Heart right ventricle (tissue), 16 donors: ENCODE measurements around the gene NOM1. TPM values are rescaled to one million over a fixed set of nuclear protein-coding genes. Genes with fewer than 3 reads are reported as not detected.

Source experiments
- ATAC-seq, 8 donors: fragments of 200-7000 bp; cut with Tn5 transposase; one replicate each; pipeline ENCODE4 v1.9.1; 2020; ENCODE audit warnings: mild to moderate bottlenecking in 8 of 8, moderate library complexity in 8 of 8, moderate number of reproducible peaks in 1 of 8
- DNase-seq, 2 donors: peaks; one replicate each; pipeline ENCODE4 v3.0.0-alpha.2; 2020
- H3K27ac ChIP-seq, 10 donors: fragments of 200-600 bp; sonication (generic) in 2 of 10; one replicate each; pipeline versions ENCODE4 v1.5.0 to v1.8.0; 2020 to 2022; ENCODE audit warnings: mild to moderate bottlenecking in 3 of 10
- H3K27me3 ChIP-seq, 7 donors: fragments of 200-600 bp; one replicate each; pipeline ENCODE4 v1.8.0; 2021 to 2022; ENCODE audit warnings: mild to moderate bottlenecking in 2 of 7
- H3K36me3 ChIP-seq, 9 donors: fragments of 200-600 bp; sonication (generic) in 1 of 9; one replicate each; pipeline versions ENCODE4 v1.5.0 to v1.8.0; 2020 to 2022; ENCODE audit warnings: mild to moderate bottlenecking in 2 of 9
- H3K4me1 ChIP-seq, 9 donors: fragments of 200-600 bp; sonication (generic) in 1 of 9; one replicate each; pipeline versions ENCODE4 v1.5.0 to v1.8.0; 2020 to 2022; ENCODE audit warnings: mild to moderate bottlenecking in 4 of 9
- H3K4me3 ChIP-seq, 10 donors: fragments of 200-600 bp; sonication (generic) in 2 of 10; one replicate each; pipeline versions ENCODE4 v1.5.0 to v1.8.0; 2020 to 2022; ENCODE audit warnings: mild to moderate bottlenecking in 7 of 10, moderate library complexity in 2 of 10
- H3K9me3 ChIP-seq, 11 donors: fragments of 200-600 bp in 10 of 11; sonication (generic) in 2 of 11; one replicate each; pipeline versions ENCODE4 v1.5.0 to v1.8.0; 2013 to 2022; ENCODE audit warnings: mild to moderate bottlenecking in 2 of 11, control low read depth in 1 of 11, moderate library complexity in 1 of 11
- WGBS, 2 donors: extraction: QIAGEN DNeasy Blood & Tissue Kit; methylation state at CpG; one replicate each; pipeline ENCODE4 v1.1.7; 2013; ENCODE audit warnings: inconsistent platforms in 1 of 2; 5-methylcytosine and 5-hydroxymethylcytosine counted together
- intact Hi-C, 10 donors: fragments of 100-400 bp; cut with DNase I; formaldehyde crosslinking; loops; one replicate each; pipeline versions ENCODE4 v1.11.1 to v1.14.2; 2022
- polyA plus RNA-seq, 2 donors: library from polyadenylated mRNA; stranded (reverse); fragments of 200-250 nt; gene quantifications; one replicate each; pipeline ENCODE4 v1.2.3, GENCODE V29; 2013
- total RNA-seq, 10 donors: library from RNA; stranded (reverse); fragmentation: NEBNext Ultra II Directional in 3 of 10; extraction: Animal tissue kit (Norgen Biotek cat#: 25700) in 3 of 10; gene quantifications; one replicate each; pipeline versions ENCODE4 v1.2.1 to v1.2.4, GENCODE V29; 2021 to 2023
- TF ChIP-seq, protein P1 (sequence below), 9 donors: fragments of 200-600 bp; sonication (generic) in 2 of 9; IDR thresholded peaks; one replicate each; pipeline versions ENCODE4 v1.5.0 to v1.8.0; 2021 to 2022; ENCODE audit warnings: antibody characterized with exemption in 9 of 9, mild to moderate bottlenecking in 5 of 9, moderate library complexity in 1 of 9
- donor health status: Arrhythmogenic right ventricular cardiomyopathy.
- donor health status: ischemic (EF 13 %, LVEDD 7.1; RV severe dilation, severe dysfunction).
- donor health status: healthy with polysubstance abuse.
- donor health status: DM: no; HTN: yes; CAD: no.
- donor health status: DM: no; HTN: no; CAD: no.
- donor health status: ischemic (EF 25% LVEDD 6.9; RV normal size, moderate dysfunction).
- donor health status: ischemic (EF 25% LVEDD 5.7; RV mildly dilated, moderate dysfunction).
- donor health status: healthy.
- donor health status: DM: yes; HTN: yes; CAD: no.
- donor health status: Ischemic cardiomyopathy.
- donor health status: ischemic (EF 35%, LVEDD 5.7; RV mildly dilated, moderate dysfunction).
- donor health status: nonischemic (EF 11% LVEDD 7.7; RV severe dilation, severe dysfunction).
- donor health status: DM: yes; HTN: yes; CAD: no.
- donor health status: PGD.
- donor health status: ischemic (EF 29% LVEDD 5.4; RV normal size, mild dysfunction).
- donor health status: nonischemic (EF 23%, LVEDD 6.1; RV moderate dilation, normal function).

NOM1 gene
- total and polyA plus RNA-seq, 12 donors, result 4.2 to 13.6 (median 8.3) TPM

DNA sequence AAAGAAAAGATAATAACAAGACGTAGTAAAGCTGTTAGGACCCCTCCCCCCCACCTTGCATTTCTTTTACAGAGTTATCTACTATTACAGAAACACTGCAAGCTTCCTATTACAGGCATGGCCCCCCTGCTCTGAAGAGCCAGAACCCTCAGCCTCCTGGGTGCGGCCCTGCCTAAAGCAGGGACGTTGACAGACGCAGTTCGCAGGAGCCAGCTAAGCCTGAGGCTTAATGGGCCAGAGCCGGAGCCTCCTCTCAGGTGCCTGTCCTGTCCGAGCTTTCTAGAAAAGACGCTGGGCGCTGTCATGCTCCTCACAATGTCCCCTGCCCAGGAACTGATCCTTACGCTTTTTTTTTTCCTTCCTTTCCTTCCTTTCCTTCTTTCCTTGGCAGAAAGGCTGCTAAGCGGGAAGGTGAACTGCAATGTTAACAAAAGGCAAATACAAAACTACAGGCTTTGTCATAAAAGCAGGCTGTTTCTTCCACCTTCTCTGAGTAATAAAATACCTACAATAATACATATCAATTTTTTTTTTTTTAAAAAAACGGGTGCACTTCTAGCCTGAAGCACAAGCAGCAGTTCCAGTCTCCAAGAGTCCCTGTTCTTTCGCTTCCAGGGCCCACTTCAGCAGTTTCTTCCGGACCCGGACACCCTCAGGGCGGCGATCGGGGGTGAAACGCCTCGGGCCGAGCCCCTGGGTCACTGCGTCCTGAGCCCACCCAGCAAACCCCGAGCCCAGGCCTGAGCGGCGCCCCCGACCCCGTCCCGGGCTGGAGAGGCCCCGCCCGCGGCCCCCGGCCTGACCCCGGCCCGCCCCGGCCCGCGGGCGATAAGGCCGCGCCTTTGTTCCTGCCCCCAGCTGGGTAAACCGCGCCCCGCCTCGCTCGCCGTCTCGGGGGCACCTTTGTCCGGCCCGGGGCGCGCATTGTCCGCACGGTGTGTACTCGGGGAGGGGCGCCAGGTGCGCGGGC lies 49.8 kb downstream of the NOM1 start:
- Histone ChIP-seq H3K27ac (no peak overlapping the region), H3K4me1 (peaks cover 2 to 41% (median 31%) of the 10 kb centered on the region in 9 donors), H3K9me3 (peaks cover 0 to 6% (median 0%) of the 10 kb centered on the region in 11 donors), H3K36me3 (no peaks in the 10 kb centered on the region), H3K4me3 (peak overlapping the region in 9 of 10 donors; percentile 31 to 55 (median 43)), H3K27me3 (peaks cover 27 to 99% (median 97%) of the 10 kb centered on the region in 7 donors)
- no peak for DNase-seq
- intact Hi-C loops, result no loop called here
- 13 to 15% methylated on average over 40 to 57 of the region's 57 CpGs for WGBS, 2 donors
- ATAC-seq, result peak in 1 of 8 donors; percentile 25
- TF ChIP-seq, protein P1, sequence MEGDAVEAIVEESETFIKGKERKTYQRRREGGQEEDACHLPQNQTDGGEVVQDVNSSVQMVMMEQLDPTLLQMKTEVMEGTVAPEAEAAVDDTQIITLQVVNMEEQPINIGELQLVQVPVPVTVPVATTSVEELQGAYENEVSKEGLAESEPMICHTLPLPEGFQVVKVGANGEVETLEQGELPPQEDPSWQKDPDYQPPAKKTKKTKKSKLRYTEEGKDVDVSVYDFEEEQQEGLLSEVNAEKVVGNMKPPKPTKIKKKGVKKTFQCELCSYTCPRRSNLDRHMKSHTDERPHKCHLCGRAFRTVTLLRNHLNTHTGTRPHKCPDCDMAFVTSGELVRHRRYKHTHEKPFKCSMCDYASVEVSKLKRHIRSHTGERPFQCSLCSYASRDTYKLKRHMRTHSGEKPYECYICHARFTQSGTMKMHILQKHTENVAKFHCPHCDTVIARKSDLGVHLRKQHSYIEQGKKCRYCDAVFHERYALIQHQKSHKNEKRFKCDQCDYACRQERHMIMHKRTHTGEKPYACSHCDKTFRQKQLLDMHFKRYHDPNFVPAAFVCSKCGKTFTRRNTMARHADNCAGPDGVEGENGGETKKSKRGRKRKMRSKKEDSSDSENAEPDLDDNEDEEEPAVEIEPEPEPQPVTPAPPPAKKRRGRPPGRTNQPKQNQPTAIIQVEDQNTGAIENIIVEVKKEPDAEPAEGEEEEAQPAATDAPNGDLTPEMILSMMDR (IDR thresholded peaks at IDR 0.05), result no peak

DNA sequence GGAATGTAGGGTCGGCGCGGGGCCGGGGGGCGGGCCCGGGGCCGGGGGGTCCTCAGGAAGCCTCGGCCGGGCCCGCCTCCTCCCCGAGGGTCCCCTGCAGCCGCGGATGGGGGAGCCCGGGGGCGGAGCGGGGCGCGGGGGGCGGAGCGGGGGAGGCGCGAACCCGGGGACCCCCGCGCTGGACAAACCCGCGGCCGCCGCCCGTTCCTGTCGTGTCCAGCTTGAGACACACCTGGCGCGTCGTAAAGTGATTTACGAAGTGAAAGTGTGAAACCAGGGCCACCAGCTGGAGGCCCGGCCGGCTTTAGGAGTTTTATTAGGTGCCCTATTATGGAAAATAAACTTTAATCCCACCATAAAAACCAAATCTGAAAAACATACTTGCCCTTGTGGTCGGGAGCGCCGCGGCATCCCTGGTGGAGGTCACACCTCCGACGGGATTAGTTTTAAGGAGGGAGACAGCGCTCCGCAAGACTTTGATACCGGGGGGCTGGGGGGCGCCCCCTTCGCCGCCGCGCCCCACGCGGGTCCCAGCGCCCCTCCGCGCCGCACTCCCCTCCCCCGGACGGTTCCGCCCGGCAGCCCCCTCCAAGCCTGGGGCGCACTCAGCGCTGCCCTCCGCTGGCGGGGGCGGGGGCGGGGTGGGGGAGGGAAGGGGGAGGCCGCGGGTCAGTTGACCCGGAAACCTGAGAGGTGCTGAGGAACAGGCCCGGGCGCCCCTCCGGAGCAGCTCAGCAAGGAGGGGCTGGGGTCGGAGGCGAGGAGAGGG lies 50.6 kb downstream of the NOM1 start:
- DNase-seq, result no peak
- Histone ChIP-seq H3K4me1 (peaks cover 3 to 50% (median 37%) of the 10 kb centered on the region in 9 donors), H3K27ac (no peak overlapping the region), H3K4me3 (peak overlapping the region in 9 of 10 donors; percentile 31 to 55 (median 43)), H3K36me3 (no peaks in the 10 kb centered on the region), H3K27me3 (peaks cover 34 to 100% (median 97%) of the 10 kb centered on the region in 7 donors), H3K9me3 (peaks cover 0 to 6% (median 0%) of the 10 kb centered on the region in 11 donors)
- ATAC-seq, result peak in 1 of 8 donors; percentile 25
- intact Hi-C loops, result no loop called here
- TF ChIP-seq, protein P1 (IDR thresholded peaks at IDR 0.05), result no peak
- WGBS, 2 donors, result 1 to 2% methylated on average over 61 to 75 of the region's 75 CpGs

DNA sequence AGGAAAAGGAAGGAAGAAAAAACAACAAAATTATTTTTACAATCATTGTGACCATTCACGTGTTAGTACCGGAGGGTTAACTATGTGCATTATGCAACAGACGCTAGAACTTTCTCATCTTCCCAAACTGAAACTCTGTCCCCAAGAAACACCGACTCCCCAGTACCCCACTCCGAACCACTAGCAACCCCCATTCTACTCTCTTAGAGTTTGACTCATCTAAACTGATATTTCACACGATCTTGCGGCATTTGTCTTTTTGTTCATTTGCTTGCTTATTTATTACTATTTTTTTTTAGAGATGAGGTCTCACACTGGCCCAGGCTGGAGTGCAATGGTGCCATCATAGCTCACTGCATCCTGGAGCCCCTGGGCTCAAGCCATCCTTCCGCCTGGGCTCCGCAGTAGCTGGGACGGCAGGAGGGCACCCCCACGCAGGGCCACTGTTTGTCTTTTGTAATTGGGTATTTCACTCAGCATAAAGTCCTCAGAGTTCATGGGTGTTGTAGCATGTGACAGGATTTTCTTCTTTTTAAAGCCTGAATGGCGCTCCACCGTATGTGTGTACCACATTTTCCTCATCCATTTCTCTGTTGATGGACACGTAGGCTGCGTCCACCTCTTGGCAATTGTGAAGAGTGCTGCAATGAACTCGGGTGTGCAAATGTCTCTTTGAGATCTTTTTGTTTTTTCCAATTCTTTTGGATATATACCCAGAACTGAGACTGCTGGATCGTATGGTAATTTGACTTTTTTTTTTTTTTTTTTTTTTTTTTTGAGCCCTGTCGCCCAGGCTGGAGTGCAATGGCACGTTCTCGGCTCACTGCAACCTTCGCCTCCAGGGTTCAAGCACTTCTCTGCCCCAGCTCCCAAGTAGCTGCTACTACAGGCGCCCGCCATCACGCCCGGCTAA lies 51.5 kb downstream of the NOM1 start:
- TF ChIP-seq, protein P1 (IDR thresholded peaks at IDR 0.05), result no peak
- DNase-seq (no peak), ATAC-seq (no peak)
- H3K36me3 ChIP-seq, result no peaks in the 10 kb centered on the region
- peaks cover 0 to 6% (median 0%) of the 10 kb centered on the region in 11 donors for H3K9me3 ChIP-seq
- no peak overlapping the region for H3K27ac ChIP-seq
- intact Hi-C loops, result no loop called here
- peak overlapping the region in 7 of 10 donors; percentile 31 to 55 (median 45) for H3K4me3 ChIP-seq
- WGBS, 2 donors, result 8 to 9% methylated on average over 25 of the region's 25 CpGs
- H3K4me1 ChIP-seq, result peaks cover 3 to 56% (median 40%) of the 10 kb centered on the region in 9 donors
- peaks cover 38 to 100% (median 99%) of the 10 kb centered on the region in 7 donors for H3K27me3 ChIP-seq
